D721Med (cell line): Measurements from ENCODE around the gene DAGLA.

Experiments used
- DNase-seq: peaks from one replicate; pipeline ENCODE4 v3.0.0; 2011; ENCODE audit warnings: low spot score; ENCODE audit not compliant: insufficient read length
- FAIRE-seq: peaks from 2 replicates; lab custom pipeline; 2011; peaks lifted over from hg19 to GRCh38; lab: Jason Lieb, UNC
- TF ChIP-seq, protein P1 (sequence below): IDR thresholded peaks from 2 replicates; pipeline ENCODE4 v1.5.1; 2012; ENCODE audit warnings: mild to moderate bottlenecking, control low read depth; ENCODE audit not compliant: insufficient read depth; ENCODE audit errors: missing control alignments

The DAGLA gene

GRCh38 chr11:61712314-61712713 lies 32.1 kb downstream of the DAGLA start:
- TF ChIP-seq, protein P1, sequence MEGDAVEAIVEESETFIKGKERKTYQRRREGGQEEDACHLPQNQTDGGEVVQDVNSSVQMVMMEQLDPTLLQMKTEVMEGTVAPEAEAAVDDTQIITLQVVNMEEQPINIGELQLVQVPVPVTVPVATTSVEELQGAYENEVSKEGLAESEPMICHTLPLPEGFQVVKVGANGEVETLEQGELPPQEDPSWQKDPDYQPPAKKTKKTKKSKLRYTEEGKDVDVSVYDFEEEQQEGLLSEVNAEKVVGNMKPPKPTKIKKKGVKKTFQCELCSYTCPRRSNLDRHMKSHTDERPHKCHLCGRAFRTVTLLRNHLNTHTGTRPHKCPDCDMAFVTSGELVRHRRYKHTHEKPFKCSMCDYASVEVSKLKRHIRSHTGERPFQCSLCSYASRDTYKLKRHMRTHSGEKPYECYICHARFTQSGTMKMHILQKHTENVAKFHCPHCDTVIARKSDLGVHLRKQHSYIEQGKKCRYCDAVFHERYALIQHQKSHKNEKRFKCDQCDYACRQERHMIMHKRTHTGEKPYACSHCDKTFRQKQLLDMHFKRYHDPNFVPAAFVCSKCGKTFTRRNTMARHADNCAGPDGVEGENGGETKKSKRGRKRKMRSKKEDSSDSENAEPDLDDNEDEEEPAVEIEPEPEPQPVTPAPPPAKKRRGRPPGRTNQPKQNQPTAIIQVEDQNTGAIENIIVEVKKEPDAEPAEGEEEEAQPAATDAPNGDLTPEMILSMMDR = no peak
- FAIRE-seq = no peak
- no peak for DNase-seq

DNA sequence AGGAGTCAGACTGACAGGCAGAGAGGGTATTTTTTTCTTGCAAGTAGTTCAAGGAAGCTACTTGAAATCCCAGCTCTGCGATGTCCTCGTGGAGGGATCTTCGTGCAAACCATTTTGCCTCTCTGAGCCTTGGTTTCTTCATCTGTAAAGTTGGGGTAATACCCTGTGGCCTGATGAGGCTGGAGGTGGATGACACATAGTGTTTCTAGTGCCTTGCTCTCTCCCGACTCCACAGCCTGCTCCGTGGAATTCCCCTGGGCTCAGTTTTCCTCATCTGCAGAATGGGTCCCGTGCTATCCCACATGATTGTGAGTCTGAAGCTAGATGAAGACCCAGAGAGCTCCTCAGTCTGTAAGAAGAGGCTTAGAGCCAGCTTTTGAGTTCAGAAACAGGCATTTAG lies 32.7 kb downstream of the DAGLA start:
- TF ChIP-seq, protein P1 = no peak
- DNase-seq = no peak
- FAIRE-seq = no peak

DNA sequence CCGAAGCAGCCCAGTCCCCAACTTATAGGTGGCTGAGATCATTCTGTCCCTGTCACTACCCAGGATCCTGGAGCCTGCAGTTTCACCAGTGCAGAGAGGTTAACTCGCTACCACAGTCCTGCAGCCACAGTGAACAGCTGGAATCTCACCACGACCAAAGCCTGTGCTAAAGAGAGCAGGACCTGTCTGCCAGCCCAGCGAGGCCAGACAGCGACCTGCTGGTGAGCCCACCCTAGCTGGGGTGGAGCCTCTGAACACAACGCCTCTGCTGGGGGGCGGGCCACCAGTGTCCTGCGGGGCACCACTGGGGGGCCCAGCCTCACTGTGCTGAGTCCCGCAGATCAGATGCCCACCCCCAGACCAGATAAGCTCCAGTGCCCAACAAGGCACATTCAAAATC lies 33.3 kb downstream of the DAGLA start:
- DNase-seq (no peak), FAIRE-seq (no peak)
- TF ChIP-seq, protein P1 = no peak

DNA sequence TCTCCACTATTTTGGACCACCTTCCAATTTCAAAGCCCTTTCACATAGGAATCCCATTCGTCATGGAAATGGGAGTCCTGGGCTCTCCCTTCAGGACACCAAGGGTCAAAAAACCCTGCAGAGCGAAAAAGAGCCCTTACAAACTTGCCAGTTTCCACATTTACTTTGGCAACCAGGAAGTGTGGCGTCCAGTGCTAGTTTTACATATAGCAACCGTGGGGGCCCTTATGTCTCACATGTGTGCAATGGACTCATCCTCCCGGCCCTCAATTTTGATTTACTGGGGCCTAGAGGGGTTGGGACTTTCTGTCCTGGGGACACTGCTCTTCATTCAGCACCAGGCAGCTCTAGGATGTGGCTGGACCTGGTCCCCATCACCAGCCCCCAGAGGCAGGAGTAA lies 33.7 kb downstream of the DAGLA start:
- FAIRE-seq (no peak), DNase-seq (no peak)
- TF ChIP-seq, protein P1 = no peak

- no peak for FAIRE-seq
- TF ChIP-seq, protein P1 = no peak
- no peak for DNase-seq
Measured at GRCh38 chr11:61714316-61714715, 34.1 kb downstream of the DAGLA start.

GRCh38 chr11:61714916-61715315 lies 34.7 kb downstream of the DAGLA start:
- no peak for FAIRE-seq

GRCh38 chr11:61715867-61716266 lies 35.7 kb downstream of the DAGLA start:
- TF ChIP-seq, protein P1 = no peak
- no peak for FAIRE-seq
- no peak for DNase-seq

More at GRCh38 chr11:61714916-61715315, 34.7 kb downstream of the DAGLA start:
- DNase-seq = no peak
- TF ChIP-seq, protein P1 = no peak
